HepG2 (cell line): ENCODE results near the gene NUP85. TPM values are rescaled to one million over a fixed set of nuclear protein-coding genes. Genes with fewer than 3 reads are reported as not detected.
A peak's percentile ranks its signal among the peaks of the same experiment; 100 is the strongest.

ENCODE experiments used
- NCOR1 ChIP-seq: fragments of 200-600 bp; sonication (generic); IDR thresholded peaks from 2 replicates; pipeline ENCODE4 v1.7.0; 2017; ENCODE audit warnings: antibody characterized with exemption, low read length, borderline replicate concordance
- PCBP1 ChIP-seq: fragments of 200-400 bp; formaldehyde crosslinking; IDR thresholded peaks from 2 replicates; pipeline ENCODE4 v1.6.1; 2017; ENCODE audit warnings: mild to moderate bottlenecking, low read depth, low read length, borderline replicate concordance
- SCMH1 ChIP-seq: sonication (generic); formaldehyde crosslinking; IDR thresholded peaks from 2 replicates; pipeline ENCODE4 v1.9.0; 2021; ENCODE audit warnings: missing genetic modification reagents, mild to moderate bottlenecking, borderline replicate concordance
- SIN3A ChIP-seq: IDR thresholded peaks from 2 replicates; pipeline ENCODE4 v1.6.1; 2011; ENCODE audit warnings: low read depth, mild to moderate bottlenecking, control low read depth, low read length, borderline replicate concordance
- SNRNP70 ChIP-seq: fragments of 200-400 bp; formaldehyde crosslinking; IDR thresholded peaks from 2 replicates; pipeline ENCODE4 v1.6.1; 2017; ENCODE audit warnings: mild to moderate bottlenecking, low read depth, low read length, moderate library complexity
- SP5 ChIP-seq: IDR thresholded peaks from 2 replicates; pipeline ENCODE4 v1.6.1; 2016; ENCODE audit warnings: low read depth, borderline replicate concordance
- ZMYM2 ChIP-seq: sonication (generic); formaldehyde crosslinking; IDR thresholded peaks from 2 replicates; pipeline ENCODE4 v1.8.0; 2022; ENCODE audit warnings: mild to moderate bottlenecking, missing genetic modification reagents
- ZNF678 ChIP-seq: sonication (generic); formaldehyde crosslinking; IDR thresholded peaks from 2 replicates; pipeline ENCODE4 v1.4.0; 2020; ENCODE audit warnings: mild to moderate bottlenecking, missing genetic modification reagents
- polyA plus RNA-seq, 8 experiments: library from polyadenylated mRNA; depleted of rRNA in 3 of 8; stranded (reverse) in 7 of 8; unstranded in 1 of 8; fragments of >200 nt; fragmentation: Illumina TruSeq in 4 of 8; extraction: Trizol in 4 of 8; gene quantifications; 2 replicates each; pipeline versions ENCODE4 v1.2.1 to v1.2.3, GENCODE V29; 2011 to 2016; ENCODE audit warnings: low read depth in 4 of 8, missing spikeins in 1 of 8, mixed read lengths in 1 of 8; ENCODE audit not compliant: insufficient read depth in 1 of 8
- total RNA-seq, 5 experiments: library from RNA; depleted of rRNA; stranded (reverse); fragments of >200 nt; fragmentation: Illumina TruSeq; extraction: Trizol; gene quantifications; 2 replicates each; pipeline ENCODE4 v1.2.3, GENCODE V29; 2016; ENCODE audit warnings: low read depth in 1 of 5
- TF ChIP-seq, protein P1 (sequence below): IDR thresholded peaks from 2 replicates; pipeline ENCODE4 v1.6.1; 2016; ENCODE audit warnings: missing biosample characterization, missing genetic modification reagents, low read depth
- TF ChIP-seq, protein P2 (sequence below), 2 experiments: IDR thresholded peaks; 2 replicates each; pipeline ENCODE4 v1.6.1; 2011 to 2012; ENCODE audit warnings: low read length in 2 of 2, borderline replicate concordance in 1 of 2, low read depth in 1 of 2, mild to moderate bottlenecking in 1 of 2, moderate library complexity in 1 of 2
- TF ChIP-seq, protein P3 (sequence below): sonication (generic); IDR thresholded peaks from 2 replicates; pipeline ENCODE4 v1.6.1; 2016; ENCODE audit warnings: low read depth, borderline replicate concordance
- TF ChIP-seq, protein P4 (sequence below): sonication (generic); formaldehyde crosslinking; IDR thresholded peaks from 2 replicates; pipeline ENCODE4 v1.8.0; 2022; ENCODE audit warnings: low read depth, missing genetic modification reagents
- TF ChIP-seq, protein P5 (sequence below): sonication (generic); formaldehyde crosslinking; IDR thresholded peaks from 2 replicates; pipeline ENCODE4 v1.5.1; 2020; ENCODE audit warnings: missing genetic modification reagents, mild to moderate bottlenecking, borderline replicate concordance
- TF ChIP-seq, protein P6 (sequence below): sonication (generic); formaldehyde crosslinking; IDR thresholded peaks from 2 replicates; pipeline ENCODE4 v1.4.0; 2020; ENCODE audit warnings: low read depth, mild to moderate bottlenecking, missing genetic modification reagents

NUP85 gene
- total and polyA plus RNA-seq, 2 of the 13 experiments (the other 11 are each of a cell fraction or from before 2014, with no cell fraction given), result 89.1 to 124 TPM

DNA sequence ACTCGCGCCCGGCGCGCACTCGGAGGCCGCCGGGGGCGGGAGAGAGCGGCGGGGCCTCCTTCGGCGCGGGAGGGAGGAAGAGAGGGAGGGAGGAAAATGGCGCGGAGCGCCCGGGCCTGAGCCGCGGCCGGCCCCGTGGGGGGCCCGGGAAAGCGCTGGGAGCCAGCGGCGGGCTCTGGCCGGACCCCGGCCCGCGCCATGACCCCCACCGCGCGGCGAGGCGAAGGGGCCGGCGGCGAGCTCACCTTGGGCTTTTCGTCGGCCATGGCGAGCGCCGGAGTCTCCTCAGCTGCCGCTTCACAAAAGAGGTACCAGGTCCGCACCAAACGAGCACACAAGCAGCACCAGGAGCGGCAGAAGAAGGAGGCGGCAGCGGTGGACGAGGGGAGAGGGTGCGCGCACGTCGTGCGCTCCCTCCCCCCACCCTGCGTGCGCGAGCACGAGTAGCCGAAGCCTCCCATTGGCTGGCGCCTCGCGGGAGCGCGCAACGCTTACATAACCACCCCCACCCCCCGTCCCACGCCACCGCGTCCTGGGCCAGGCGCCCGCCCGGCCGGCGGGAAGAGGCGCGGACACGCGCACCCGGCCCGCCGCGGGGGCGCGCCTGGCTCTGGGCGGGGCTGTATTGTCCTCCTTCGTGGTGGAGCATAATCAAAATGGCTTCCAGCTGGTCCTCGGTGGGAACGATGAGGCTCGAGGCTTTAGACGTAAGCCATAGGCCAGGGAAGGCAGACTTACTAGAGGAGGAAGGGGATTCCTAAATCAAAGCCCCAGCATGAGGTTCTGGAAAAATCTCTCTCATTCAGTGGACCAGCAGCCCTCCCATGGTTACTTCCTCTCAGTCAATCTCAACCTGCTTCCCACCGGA, 22.7 kb upstream of the NUP85 start, which contains the start of gene SUMO2 (continued):
- no peak for TF ChIP-seq ZNF678 (CRISPR knock-in tag)
- TF ChIP-seq, protein P1, sequence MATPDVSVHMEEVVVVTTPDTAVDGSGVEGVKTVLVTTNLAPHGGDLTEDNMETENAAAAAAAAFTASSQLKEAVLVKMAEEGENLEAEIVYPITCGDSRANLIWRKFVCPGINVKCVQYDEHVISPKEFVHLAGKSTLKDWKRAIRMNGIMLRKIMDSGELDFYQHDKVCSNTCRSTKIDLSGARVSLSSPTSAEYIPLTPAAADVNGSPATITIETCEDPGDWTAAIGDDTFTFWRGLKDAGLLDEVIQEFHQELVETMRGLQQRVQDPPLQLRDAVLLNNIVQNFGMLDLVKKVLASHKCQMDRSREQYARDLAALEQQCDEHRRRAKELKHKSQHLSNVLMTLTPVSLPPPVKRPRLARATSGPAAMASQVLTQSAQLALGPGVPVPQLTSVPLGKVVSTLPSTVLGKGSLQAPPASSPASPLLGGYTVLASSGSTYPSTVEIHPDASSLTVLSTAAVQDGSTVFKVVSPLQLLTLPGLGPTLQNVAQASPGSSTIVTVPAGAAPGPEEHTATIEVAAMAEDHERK (CRISPR knock-in tag), result peak; percentile 96
- TF ChIP-seq PCBP1, result no peak
- no peak for TF ChIP-seq SCMH1 (CRISPR knock-in tag)
- TF ChIP-seq SNRNP70, result no peak
- TF ChIP-seq SP5 (CRISPR knock-in tag), result 0 out of 2 replicates have a peak, but pooled peaks have one; percentile 40
- TF ChIP-seq NCOR1, result no peak
- TF ChIP-seq, protein P2, sequence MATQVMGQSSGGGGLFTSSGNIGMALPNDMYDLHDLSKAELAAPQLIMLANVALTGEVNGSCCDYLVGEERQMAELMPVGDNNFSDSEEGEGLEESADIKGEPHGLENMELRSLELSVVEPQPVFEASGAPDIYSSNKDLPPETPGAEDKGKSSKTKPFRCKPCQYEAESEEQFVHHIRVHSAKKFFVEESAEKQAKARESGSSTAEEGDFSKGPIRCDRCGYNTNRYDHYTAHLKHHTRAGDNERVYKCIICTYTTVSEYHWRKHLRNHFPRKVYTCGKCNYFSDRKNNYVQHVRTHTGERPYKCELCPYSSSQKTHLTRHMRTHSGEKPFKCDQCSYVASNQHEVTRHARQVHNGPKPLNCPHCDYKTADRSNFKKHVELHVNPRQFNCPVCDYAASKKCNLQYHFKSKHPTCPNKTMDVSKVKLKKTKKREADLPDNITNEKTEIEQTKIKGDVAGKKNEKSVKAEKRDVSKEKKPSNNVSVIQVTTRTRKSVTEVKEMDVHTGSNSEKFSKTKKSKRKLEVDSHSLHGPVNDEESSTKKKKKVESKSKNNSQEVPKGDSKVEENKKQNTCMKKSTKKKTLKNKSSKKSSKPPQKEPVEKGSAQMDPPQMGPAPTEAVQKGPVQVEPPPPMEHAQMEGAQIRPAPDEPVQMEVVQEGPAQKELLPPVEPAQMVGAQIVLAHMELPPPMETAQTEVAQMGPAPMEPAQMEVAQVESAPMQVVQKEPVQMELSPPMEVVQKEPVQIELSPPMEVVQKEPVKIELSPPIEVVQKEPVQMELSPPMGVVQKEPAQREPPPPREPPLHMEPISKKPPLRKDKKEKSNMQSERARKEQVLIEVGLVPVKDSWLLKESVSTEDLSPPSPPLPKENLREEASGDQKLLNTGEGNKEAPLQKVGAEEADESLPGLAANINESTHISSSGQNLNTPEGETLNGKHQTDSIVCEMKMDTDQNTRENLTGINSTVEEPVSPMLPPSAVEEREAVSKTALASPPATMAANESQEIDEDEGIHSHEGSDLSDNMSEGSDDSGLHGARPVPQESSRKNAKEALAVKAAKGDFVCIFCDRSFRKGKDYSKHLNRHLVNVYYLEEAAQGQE (IDR thresholded peaks at IDR 0.05; ENCODE audit: borderline replicate concordance in 1 of 2, low read depth in 1 of 2, low read length in 2 of 2), result peak in 1 of 2 experiments; percentile 21; a peak in 1 of 4 replicates
- TF ChIP-seq, protein P3, sequence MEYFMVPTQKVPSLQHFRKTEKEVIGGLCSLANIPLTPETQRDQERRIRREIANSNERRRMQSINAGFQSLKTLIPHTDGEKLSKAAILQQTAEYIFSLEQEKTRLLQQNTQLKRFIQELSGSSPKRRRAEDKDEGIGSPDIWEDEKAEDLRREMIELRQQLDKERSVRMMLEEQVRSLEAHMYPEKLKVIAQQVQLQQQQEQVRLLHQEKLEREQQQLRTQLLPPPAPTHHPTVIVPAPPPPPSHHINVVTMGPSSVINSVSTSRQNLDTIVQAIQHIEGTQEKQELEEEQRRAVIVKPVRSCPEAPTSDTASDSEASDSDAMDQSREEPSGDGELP, result peak; percentile 15; the same call in 1 of the 2 replicates
- TF ChIP-seq SIN3A, result peak; percentile 47; the same call in 1 of the 2 replicates
- TF ChIP-seq, protein P4, sequence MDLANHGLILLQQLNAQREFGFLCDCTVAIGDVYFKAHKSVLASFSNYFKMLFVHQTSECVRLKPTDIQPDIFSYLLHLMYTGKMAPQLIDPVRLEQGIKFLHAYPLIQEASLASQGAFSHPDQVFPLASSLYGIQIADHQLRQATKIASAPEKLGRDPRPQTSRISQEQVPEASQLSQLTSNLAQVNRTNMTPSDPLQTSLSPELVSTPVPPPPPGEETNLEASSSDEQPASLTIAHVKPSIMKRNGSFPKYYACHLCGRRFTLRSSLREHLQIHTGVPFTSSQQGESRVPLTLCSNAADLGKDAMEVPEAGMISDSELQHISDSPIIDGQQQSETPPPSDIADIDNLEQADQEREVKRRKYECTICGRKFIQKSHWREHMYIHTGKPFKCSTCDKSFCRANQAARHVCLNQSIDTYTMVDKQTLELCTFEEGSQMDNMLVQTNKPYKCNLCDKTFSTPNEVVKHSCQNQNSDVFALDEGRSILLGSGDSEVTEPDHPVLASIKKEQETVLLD, result peak; percentile 34; the same call in 1 of the 2 replicates
- 0 out of 2 replicates have a peak, but pooled peaks have one; percentile 33 for TF ChIP-seq ZMYM2
- TF ChIP-seq, protein P5, sequence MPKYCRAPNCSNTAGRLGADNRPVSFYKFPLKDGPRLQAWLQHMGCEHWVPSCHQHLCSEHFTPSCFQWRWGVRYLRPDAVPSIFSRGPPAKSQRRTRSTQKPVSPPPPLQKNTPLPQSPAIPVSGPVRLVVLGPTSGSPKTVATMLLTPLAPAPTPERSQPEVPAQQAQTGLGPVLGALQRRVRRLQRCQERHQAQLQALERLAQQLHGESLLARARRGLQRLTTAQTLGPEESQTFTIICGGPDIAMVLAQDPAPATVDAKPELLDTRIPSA (CRISPR knock-in tag), result 0 out of 2 replicates have a peak, but pooled peaks have one; percentile 7
- TF ChIP-seq, protein P6, sequence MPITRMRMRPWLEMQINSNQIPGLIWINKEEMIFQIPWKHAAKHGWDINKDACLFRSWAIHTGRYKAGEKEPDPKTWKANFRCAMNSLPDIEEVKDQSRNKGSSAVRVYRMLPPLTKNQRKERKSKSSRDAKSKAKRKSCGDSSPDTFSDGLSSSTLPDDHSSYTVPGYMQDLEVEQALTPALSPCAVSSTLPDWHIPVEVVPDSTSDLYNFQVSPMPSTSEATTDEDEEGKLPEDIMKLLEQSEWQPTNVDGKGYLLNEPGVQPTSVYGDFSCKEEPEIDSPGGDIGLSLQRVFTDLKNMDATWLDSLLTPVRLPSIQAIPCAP (CRISPR knock-in tag), result no peak
